Ascending aorta (tissue), 2 donors: Measurements from ENCODE around the gene HHEX. TPM values are rescaled to one million over a fixed set of nuclear protein-coding genes. Genes with fewer than 3 reads are reported as not detected.
A peak's percentile ranks its signal among the peaks of the same experiment; 100 is the strongest.

Experiments
- DNase-seq, 2 donors: peaks; one replicate each; pipeline ENCODE4 v3.0.0-alpha.2; 2019; ENCODE audit warnings: low spot score in 2 of 2
- H3K27ac ChIP-seq, 2 donors: fragments of 200-600 bp; sonication (generic); one replicate each; pipeline ENCODE4 v1.5.1; 2016 to 2017; ENCODE audit warnings: mild to moderate bottlenecking in 1 of 2
- H3K27me3 ChIP-seq: fragments of 200-600 bp; sonication (generic); one replicate; pipeline ENCODE4 v1.5.1; 2017
- H3K36me3 ChIP-seq, 2 donors: fragments of 200-600 bp; sonication (generic); one replicate each; pipeline ENCODE4 v1.5.1; 2016
- H3K4me1 ChIP-seq, 2 donors: fragments of 200-600 bp; sonication (generic); one replicate each; pipeline ENCODE4 v1.5.1; 2016 to 2017; ENCODE audit warnings: mild to moderate bottlenecking in 1 of 2
- H3K4me3 ChIP-seq, 2 donors: fragments of 200-600 bp; sonication (generic); one replicate each; pipeline ENCODE4 v1.5.1; 2016 to 2017; ENCODE audit warnings: mild to moderate bottlenecking in 1 of 2
- H3K9me3 ChIP-seq, 2 donors: fragments of 200-600 bp; sonication (generic); one replicate each; pipeline ENCODE4 v1.5.1; 2016
- intact Hi-C: fragments of 100-400 bp; cut with DNase I; formaldehyde crosslinking; loops from one replicate; pipeline ENCODE4 v1.15.1; 2023
- total RNA-seq: library from RNA; depleted of rRNA; stranded (reverse); fragments of >200 nt; gene quantifications from one replicate; pipeline ENCODE4 v1.1.0, GENCODE V29; 2016
- TF ChIP-seq, protein P1 (sequence below), 3 experiments: fragments of 200-600 bp in 2 of 3; fragments of 450-650 bp in 1 of 3; sonication (generic) in 2 of 3; IDR thresholded peaks; one replicate each; pipeline ENCODE4 v1.5.1; 2016 to 2019; ENCODE audit warnings: antibody characterized with exemption in 3 of 3, mild to moderate bottlenecking in 1 of 3, moderate library complexity in 1 of 3

HHEX gene
- total RNA-seq, 1 donor from 2014 or later, result 18.5 TPM

DNA sequence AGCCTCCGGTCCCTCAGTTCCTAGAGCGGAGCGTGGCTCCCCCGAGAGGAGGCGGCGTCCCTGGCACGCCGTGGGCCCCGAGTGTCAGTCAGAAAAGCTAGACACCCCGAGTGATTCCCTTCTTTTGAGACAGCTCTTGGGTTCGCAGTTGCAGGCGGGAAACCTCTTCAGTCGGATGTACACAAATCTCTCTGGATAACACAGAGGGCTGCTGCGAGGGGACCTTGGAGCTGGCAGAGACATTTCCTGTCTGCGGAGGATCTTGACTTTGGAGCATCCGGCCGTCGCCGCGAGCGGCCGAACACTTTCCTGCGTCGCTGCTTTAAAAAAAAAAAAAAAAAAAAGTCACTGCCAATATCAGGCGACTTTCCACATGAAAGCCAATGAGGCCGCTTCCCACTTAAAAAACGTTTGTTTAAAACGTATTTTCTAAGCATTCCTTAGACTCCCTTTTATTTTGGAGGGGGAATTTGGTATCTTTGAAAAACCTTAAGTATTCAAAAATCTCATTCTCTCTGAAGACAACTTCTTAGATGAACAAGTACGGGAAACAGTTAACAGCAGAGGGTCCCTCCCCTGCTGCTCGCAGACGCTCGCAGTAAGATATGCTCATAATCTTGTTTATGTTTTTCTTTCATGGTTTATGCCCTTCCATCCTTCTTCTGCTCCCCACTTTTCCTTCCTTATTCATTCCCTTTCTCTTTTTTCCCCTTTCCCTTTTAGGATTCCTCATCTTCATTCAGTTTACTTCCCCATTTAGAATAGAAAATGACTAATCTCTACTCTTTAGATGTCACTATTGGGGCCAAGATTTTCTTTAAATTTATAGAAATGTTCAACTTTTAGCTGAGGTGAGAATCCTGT, 10.0 kb downstream of the HHEX start:
- TF ChIP-seq, protein P1, sequence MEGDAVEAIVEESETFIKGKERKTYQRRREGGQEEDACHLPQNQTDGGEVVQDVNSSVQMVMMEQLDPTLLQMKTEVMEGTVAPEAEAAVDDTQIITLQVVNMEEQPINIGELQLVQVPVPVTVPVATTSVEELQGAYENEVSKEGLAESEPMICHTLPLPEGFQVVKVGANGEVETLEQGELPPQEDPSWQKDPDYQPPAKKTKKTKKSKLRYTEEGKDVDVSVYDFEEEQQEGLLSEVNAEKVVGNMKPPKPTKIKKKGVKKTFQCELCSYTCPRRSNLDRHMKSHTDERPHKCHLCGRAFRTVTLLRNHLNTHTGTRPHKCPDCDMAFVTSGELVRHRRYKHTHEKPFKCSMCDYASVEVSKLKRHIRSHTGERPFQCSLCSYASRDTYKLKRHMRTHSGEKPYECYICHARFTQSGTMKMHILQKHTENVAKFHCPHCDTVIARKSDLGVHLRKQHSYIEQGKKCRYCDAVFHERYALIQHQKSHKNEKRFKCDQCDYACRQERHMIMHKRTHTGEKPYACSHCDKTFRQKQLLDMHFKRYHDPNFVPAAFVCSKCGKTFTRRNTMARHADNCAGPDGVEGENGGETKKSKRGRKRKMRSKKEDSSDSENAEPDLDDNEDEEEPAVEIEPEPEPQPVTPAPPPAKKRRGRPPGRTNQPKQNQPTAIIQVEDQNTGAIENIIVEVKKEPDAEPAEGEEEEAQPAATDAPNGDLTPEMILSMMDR (IDR thresholded peaks at IDR 0.05), result no peak
- no peak for DNase-seq
- Histone ChIP-seq H3K27ac (peak overlapping the region; percentile 51 to 64), H3K36me3 (no peaks in the 10 kb centered on the region), H3K4me1 (peaks cover 0 to 4% of the 10 kb centered on the region in 2 donors), H3K9me3 (no peaks in the 10 kb centered on the region), H3K27me3 (no peaks in the 10 kb centered on the region), H3K4me3 (peak overlapping the region; percentile 49 to 66)
- intact Hi-C loops, result loop anchor here (2.0 to 5.0 kb wide), 3 partner anchors 61 to 148 kb away; partner anchors contain the start of genes EXOC6 and KIF11

DNA sequence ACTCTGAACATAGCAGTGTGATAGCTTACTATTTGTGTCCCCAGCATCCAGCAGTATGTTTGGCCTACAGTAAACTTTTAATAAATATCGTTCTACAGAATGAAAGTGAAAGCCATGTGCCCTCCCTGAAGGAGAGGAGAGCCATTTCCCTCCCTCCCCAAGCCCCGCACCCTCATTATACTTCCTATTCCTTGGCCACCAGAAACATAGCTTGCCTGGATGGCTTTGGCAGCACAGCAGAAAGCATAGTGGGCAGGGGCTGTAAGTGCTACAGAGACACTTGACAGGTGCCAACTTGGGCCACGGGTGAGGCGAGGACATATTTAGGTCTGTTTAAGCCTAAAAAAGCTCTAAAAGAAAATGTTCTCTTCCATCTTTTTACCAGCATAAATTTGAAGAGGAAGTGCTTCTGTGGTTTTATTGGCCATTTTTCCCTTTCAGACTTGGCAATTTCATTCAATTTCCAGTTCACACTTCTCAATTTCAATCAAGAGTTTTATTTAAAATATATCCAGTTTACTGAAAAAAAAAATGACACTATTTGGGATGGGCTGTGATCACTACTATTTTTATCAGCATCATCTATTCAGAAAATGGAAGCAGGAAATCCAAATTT, 12.7 kb downstream of the HHEX start:
- DNase-seq, result no peak
- Histone ChIP-seq H3K9me3 (no peaks in the 10 kb centered on the region), H3K27ac (no peak overlapping the region), H3K27me3 (no peaks in the 10 kb centered on the region), H3K36me3 (no peaks in the 10 kb centered on the region), H3K4me1 (peaks cover 0 to 4% of the 10 kb centered on the region in 2 donors), H3K4me3 (no peak overlapping the region)
- intact Hi-C loops, result no loop called here
- TF ChIP-seq, protein P1 (IDR thresholded peaks at IDR 0.05), result no peak

DNA sequence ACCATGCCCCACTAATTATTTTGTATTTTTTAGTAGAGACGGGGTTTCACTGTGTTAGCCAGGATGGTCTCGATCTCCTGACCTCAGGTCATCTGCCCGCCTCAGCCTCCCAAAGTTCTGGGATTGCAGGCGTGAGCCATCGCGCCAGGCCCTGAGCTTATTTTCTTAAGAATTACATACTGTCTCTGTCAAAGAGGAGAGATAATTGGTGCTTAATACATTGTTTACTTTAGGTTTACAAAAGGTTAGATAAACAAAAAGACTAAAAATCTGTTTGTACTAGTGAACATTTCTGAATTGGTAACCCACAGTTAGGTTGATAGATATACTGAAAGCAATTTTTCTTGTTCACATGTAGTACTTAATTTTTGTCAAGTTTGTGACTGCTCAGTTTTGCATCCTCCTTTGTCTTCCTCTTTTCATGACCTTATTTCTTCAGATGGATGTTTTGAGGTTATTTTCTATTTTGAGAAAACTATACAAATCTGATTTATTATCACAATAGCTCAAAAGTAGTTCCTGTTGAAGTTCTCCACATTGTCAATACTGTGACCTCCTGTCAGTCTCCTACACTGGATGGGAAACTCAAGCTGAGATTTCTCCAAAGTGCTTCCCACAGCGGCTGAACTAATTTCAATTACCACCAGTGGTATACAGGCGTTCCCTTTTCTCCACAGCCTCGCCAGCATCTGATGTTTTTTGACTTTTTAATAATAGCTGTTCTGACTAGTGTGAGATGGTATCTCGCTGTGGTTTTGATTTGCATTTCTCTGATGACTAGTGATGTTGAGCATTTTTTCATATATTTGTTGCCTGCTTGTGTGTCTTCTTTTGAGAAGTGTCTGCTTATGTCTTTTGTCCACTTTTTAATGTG, 22.5 kb downstream of the HHEX start:
- H3K27me3 ChIP-seq, result no peaks in the 10 kb centered on the region
- intact Hi-C loops, result no loop called here
- H3K9me3 ChIP-seq, result no peaks in the 10 kb centered on the region
- H3K4me1 ChIP-seq, result no peaks in the 10 kb centered on the region
- TF ChIP-seq, protein P1 (IDR thresholded peaks at IDR 0.05), result no peak
- H3K36me3 ChIP-seq, result no peaks in the 10 kb centered on the region
- H3K4me3 ChIP-seq, result no peak overlapping the region
- H3K27ac ChIP-seq, result no peak overlapping the region
- DNase-seq, result no peak

DNA sequence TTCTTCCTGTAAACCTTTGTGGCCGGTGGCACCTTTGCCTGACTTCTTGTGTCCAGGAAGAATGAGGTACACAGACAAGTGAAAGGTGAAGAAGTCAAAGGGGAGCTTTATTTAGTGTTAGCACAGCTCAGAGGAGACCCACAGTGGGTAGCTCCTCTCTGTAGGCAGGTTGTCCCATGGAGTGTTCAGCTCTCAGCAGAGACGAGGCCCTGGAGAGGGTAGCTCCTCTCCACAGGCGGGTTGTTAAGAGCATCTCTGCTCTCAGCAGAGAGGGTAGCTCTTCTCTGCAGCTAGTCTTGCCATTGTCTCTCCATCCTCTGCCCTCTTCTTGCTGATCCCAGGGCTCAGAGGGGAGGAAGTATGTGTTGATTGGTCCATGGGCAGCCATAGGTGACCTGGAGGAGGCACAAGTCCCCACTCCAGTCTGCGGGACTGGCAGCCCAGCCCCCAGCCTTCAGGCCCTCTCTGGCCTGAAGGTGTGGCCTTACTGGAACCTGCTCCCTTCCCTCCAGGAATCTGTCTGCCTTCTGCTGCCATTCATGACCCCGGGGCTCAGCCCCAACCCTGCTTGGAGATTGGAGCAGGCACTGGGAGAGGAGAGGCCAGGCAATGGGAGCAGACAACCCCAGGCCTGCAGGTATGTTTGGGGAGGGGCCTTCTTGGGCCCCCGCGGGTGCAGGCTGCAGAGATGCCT, 24.5 kb downstream of the HHEX start:
- H3K27me3 ChIP-seq, result no peaks in the 10 kb centered on the region
- TF ChIP-seq, protein P1 (IDR thresholded peaks at IDR 0.05), result no peak
- intact Hi-C loops, result no loop called here
- no peak overlapping the region for H3K4me3 ChIP-seq
- no peaks in the 10 kb centered on the region for H3K36me3 ChIP-seq
- H3K4me1 ChIP-seq, result no peaks in the 10 kb centered on the region
- no peak overlapping the region for H3K27ac ChIP-seq
- no peak for DNase-seq
- no peaks in the 10 kb centered on the region for H3K9me3 ChIP-seq

DNA sequence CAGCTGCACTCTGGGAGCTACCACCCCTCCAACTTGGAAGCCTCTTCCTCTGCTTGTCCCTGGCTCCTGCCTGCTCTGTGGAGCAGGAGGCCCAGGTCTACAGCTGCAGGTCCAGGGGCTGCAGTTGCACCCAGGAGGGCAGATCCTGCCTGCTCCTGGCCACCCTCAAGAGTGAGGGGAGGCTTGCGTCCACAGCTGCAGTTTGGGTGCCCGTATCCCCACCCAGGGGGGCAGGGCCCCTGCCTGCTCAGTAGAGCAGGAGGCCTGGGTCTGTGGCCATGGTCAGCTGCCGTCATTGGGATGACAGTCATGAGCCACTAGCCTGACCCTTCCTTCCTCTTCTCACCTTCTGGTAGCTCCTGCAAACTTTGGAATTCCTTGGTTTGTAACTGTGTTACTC, 25.1 kb downstream of the HHEX start:
- no peaks in the 10 kb centered on the region for H3K4me1 ChIP-seq
- no peaks in the 10 kb centered on the region for H3K27me3 ChIP-seq
- no peak overlapping the region for H3K4me3 ChIP-seq
- DNase-seq, result no peak
- TF ChIP-seq, protein P1 (IDR thresholded peaks at IDR 0.05), result no peak
- H3K36me3 ChIP-seq, result no peaks in the 10 kb centered on the region
- intact Hi-C loops, result no loop called here
- no peak overlapping the region for H3K27ac ChIP-seq
- H3K9me3 ChIP-seq, result no peaks in the 10 kb centered on the region
